ENCODE measurements around the gene MSMP. TPM values are rescaled to one million over a fixed set of nuclear protein-coding genes. Genes with fewer than 3 reads are reported as not detected.

Gene MSMP
- total RNA-seq, 1 donor from 2014 or later = not detected

DNA sequence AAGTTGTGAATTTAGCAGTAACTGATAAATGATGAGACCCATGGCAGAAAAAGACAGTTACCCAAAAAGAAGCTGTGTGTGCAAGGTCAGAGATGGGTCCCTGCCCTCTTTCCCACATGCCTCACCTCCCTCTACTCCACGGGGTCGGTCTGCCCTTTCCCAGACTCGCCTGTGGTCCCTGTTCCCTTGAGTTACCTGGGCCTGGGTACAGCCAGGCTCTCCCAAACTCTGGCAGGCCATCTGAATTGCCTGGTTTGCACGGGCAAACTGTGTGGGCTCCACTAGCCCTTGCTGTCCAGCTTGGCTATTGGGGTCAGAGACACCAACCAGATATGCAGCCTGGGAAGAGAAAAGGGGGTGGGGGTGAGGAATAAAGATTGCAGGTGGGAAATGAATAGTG lies 45.9 kb downstream of the MSMP start:
- DNase-seq (ENCODE audit: low spot score in 2 of 2) = no peak
- Histone ChIP-seq H3K9me3 (no peaks in the 10 kb centered on the region), H3K36me3 (peaks cover 98% of the 10 kb centered on the region in 2 donors), H3K4me1 (no peaks in the 10 kb centered on the region), H3K4me3 (no peak overlapping the region), H3K27ac (peak overlapping the region in 1 of 2 donors; percentile 61), H3K27me3 (no peaks in the 10 kb centered on the region)
- intact Hi-C loops (cut with DNase I) = no loop called here
- no peak for TF ChIP-seq CTCF (IDR thresholded peaks at IDR 0.05)

DNA sequence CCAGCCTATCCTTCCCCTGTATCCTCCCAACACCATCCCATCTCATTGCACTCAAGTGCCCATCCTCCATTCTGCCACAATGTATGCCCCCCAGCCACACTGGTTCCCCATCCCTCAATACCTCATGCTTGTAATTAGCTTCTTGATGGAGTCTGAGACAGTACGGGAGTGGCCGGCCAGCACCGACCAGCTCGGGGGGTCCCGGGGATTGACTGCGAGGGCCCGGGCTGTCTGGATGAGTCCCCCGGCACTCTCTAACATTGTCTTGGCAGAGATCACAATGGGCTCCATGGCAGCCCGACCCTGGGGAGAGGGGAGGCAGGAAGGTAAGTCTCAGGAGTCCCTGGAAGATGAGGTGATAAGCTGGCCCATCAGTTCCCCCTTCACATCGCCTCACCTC lies 47.1 kb downstream of the MSMP start:
- Histone ChIP-seq H3K27me3 (no peaks in the 10 kb centered on the region), H3K9me3 (no peaks in the 10 kb centered on the region), H3K36me3 (peaks cover 98% of the 10 kb centered on the region in 2 donors), H3K4me3 (no peak overlapping the region), H3K27ac (peak overlapping the region; percentile 61), H3K4me1 (no peaks in the 10 kb centered on the region)
- DNase-seq (ENCODE audit: low spot score in 2 of 2) = no peak
- intact Hi-C loops (cut with DNase I) = no loop called here
- TF ChIP-seq CTCF (IDR thresholded peaks at IDR 0.05) = no peak

DNA sequence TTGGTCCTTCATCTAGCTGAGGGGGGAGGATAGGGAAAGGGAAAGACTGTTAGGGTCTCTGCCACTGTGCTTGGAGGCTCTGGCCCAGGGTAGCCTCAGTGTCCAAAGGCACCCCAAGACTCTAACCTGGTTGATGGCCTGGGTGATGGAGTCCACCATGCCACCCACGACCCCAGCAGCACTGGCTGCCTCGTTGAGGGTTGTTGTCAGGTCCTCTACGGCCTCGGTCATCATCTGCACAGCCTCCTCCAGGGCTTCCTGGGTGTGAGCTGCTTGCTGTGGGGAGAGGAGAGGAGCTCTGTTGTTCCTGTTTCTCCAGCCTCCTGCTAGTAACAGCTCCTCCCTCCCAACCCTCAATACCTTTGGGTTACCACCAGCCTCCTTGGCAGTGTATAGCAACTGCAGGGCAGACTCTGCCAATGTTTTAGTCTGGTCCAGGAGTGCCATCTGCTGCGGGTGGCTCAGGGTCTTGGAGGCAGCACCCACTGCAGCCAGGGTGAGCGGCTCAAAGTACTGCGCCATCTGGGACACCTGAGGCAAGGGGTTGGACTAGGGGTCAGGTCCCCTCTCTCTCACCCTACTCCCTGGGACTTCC lies 48.1 kb downstream of the MSMP start:
- Histone ChIP-seq H3K9me3 (no peaks in the 10 kb centered on the region), H3K36me3 (peaks cover 98% of the 10 kb centered on the region in 2 donors), H3K4me3 (no peak overlapping the region), H3K27me3 (no peaks in the 10 kb centered on the region), H3K4me1 (no peaks in the 10 kb centered on the region), H3K27ac (peak overlapping the region; percentile 61)
- DNase-seq (ENCODE audit: low spot score in 2 of 2) = no peak
- intact Hi-C loops (cut with DNase I) = no loop called here
- TF ChIP-seq CTCF (IDR thresholded peaks at IDR 0.05) = no peak

DNA sequence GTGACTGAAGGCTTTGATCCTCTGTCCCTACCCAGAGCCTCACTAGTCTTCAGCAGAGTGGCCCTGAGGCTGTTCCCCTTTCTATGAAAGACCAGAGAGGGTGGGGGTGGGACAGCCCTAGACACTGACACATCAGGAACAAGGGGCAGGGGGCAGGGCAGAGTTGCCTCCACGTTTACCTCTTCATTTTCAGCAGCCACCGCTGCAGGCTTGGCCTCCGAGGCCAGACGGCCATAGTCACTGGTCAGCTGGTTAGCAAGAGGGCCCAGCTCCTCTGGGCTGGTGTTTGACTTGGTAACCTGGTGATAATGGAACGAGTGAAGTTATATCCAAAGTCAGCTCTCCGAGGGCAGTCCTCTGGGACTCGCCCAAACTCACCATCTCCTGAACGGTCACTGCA lies 48.7 kb downstream of the MSMP start:
- Histone ChIP-seq H3K27ac (peak overlapping the region; percentile 61), H3K4me3 (no peak overlapping the region), H3K36me3 (peaks cover 98% of the 10 kb centered on the region in 2 donors), H3K4me1 (no peaks in the 10 kb centered on the region), H3K9me3 (no peaks in the 10 kb centered on the region), H3K27me3 (no peaks in the 10 kb centered on the region)
- intact Hi-C loops (cut with DNase I) = no loop called here
- TF ChIP-seq CTCF (IDR thresholded peaks at IDR 0.05) = no peak
- DNase-seq (ENCODE audit: low spot score in 2 of 2) = no peak

DNA sequence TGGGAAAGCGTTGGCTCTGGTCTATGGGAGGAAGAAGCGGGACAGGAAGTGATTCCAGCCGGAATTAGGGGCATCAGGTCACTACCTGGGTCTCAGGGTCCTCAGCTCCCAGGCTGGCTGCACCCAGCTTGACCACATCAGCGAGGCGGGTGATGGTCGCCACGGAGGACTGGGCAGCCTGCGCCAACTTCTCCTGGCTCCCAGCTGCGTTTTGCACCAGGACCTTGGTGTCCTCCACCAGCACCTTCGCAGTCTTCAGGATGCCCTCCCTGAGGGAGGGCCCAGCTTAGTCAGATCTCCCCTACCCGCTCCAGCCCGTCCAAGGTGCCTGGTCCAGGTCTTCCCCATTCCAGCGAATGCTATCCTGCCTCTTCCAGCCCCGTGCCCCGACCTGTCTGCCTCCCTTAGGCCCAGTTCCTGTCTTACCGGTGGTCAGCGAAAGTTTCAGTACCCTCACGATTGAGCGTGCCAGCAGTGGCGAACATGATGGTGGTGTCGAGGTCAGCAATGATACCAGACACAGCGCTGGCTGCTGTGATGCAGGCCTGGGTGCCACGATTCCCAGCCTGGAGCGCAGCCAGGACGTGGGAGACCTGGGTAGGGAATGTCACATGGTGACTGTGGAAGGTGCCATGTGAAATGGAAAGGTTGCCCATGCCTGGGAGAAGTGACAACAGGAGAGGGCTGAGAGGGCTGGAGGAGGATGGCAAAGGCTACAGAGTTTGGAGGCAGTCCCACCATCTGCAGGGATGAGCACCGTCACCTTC lies 50.0 kb downstream of the MSMP start:
- no peaks in the 10 kb centered on the region for H3K27me3 ChIP-seq
- no peak for TF ChIP-seq CTCF (IDR thresholded peaks at IDR 0.05)
- no peaks in the 10 kb centered on the region for H3K4me1 ChIP-seq
- intact Hi-C loops (cut with DNase I) = loop anchor here (2.0 kb wide), 1 partner anchor 21 kb away; no protein-coding TSS in a partner anchor
- no peak overlapping the region for H3K4me3 ChIP-seq
- H3K36me3 ChIP-seq = peaks cover 100% of the 10 kb centered on the region in 2 donors
- H3K27ac ChIP-seq = peak overlapping the region in 1 of 2 donors; percentile 93
- DNase-seq (ENCODE audit: low spot score in 2 of 2) = no peak
- H3K9me3 ChIP-seq = no peaks in the 10 kb centered on the region

Other genes with a start within 250 kb of the MSMP start
- gene TESK1, start 149.0 kb downstream of the MSMP start, total RNA-seq = 70.2 TPM
- gene CD72, start 135.9 kb downstream of the MSMP start, total RNA-seq = not detected
- not detected for gene SIT1, start 103.3 kb downstream of the MSMP start, total RNA-seq
- gene RMRP, start 96.3 kb downstream of the MSMP start, total RNA-seq = 17,070 TPM
- gene CCDC107, start 96.0 kb downstream of the MSMP start, total RNA-seq = 67.6 TPM
- 1.1 TPM for gene ARHGEF39, start 89.1 kb downstream of the MSMP start, total RNA-seq
- gene CA9, start 80.3 kb downstream of the MSMP start, total RNA-seq = 3.9 TPM
- gene TPM2, start 64.4 kb downstream of the MSMP start, total RNA-seq = 1,923 TPM
- 735 TPM for gene TLN1, start 22.1 kb downstream of the MSMP start, total RNA-seq
- 48.3 TPM for gene CREB3, start 21.6 kb downstream of the MSMP start, total RNA-seq
- gene GBA2, start 5.0 kb downstream of the MSMP start, total RNA-seq = 40.7 TPM
- 24.8 TPM for gene RGP1, start 5.0 kb downstream of the MSMP start, total RNA-seq
- gene NPR2, start 37.3 kb upstream of the MSMP start, total RNA-seq = 7.3 TPM
- gene SPAG8, start 58.0 kb upstream of the MSMP start, total RNA-seq = not detected
- 21.6 TPM for gene HINT2, start 60.8 kb upstream of the MSMP start, total RNA-seq
- gene FAM221B, start 74.5 kb upstream of the MSMP start, total RNA-seq = not detected
- gene TMEM8B, start 75.0 kb upstream of the MSMP start, total RNA-seq = 37.3 TPM
- gene OR13J1, start 116.1 kb upstream of the MSMP start, total RNA-seq = not detected
- gene HRCT1, start 151.9 kb upstream of the MSMP start, total RNA-seq = 32.7 TPM
- 4.0 TPM for gene SPAAR, start 155.2 kb upstream of the MSMP start, total RNA-seq
- not detected for gene OR2S2, start 203.9 kb upstream of the MSMP start, total RNA-seq